Eye (tissue), 1 donor: ENCODE data around the gene SLC49A4.

ENCODE experiments used
- DNase-seq: peaks from one replicate; pipeline ENCODE4 v3.0.0-alpha.2; 2015

Gene SLC49A4

DNA sequence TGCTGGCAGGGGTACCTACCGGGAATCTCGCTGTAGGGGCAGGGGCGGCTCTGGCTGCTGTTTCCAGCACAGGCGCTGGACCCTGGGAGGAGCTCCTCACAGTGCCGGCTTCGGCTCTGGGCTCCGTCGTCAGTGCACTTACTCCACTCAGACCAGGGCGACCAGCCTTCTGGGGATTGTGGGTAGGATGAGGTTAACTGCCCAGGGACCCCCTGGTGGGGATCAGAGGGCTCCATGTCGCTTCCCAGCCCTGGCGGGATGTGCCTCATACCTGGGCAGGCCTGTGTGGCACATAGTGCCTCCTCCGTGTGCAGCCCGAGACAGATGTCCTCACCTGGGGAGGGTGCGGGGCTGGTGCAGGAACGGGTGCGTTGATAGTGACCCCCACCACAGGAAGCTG is 117.0 kb downstream of the SLC49A4 start:
- DNase-seq: no peak

DNA sequence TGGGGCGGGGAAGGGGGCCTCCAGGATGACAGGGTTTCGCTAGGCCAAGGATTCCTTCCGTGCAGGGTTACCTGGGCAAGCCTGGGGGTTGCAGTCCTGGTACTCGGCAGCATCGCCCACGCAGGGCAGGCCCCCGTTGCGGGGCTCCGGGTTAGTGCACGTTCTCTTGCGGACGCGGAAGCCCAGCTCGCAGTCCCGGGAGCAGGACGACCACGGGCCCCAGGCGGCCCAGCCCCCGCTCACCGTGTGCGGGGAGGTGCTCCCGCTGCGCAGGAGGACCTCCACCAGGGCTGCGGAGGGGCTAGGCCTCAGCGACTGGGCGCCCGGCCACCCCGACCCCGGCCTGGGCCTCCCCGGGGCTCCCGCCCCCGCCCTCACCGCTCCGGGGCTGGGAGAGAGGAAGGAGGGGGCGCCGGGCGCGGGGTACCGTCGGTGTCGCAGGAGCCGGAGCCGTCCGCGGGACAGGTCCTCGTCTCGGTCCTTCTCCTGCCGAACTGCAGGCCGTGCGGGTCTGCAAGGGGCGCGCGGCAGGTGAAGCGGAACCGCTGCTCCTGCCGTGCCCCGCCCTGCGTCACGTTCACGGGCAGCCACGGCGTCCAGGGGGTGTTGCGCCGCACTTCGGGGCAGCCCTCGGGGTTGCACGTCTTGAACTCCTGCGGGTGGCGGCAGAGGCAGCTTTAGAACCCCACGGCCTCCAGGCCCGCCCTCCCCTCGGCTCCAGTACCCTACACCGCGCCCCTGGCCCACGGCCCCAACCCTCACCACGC is 118.1 kb downstream of the SLC49A4 start:
- no peak for DNase-seq

DNA sequence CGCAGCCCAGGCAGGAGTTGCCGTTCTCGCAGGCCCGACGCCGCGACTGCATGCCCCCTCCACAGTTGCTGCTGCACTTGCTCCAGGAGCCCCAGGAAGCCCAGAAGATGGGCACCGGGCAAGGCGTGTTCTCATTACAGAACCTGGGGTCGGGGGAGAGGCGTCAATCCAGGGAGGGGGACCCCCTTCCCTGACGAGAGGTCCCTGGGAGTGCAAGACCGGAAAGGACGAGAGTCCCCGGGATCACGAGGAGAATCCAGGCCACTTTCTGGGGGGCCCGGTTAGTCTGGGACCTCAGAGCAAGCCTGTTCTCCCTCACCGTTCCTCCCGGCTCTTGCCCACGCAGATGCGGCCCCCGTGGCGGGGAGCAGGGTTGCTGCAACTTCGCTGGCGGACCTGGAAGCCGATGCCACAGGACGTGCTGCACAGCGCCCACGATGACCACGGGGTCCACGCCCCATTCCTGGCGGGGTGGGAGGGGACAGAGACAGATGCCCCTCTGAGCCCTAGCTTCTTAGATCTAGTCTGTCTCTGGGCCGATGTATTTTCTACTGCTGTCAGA is 118.8 kb downstream of the SLC49A4 start:
- DNase-seq: no peak

DNA sequence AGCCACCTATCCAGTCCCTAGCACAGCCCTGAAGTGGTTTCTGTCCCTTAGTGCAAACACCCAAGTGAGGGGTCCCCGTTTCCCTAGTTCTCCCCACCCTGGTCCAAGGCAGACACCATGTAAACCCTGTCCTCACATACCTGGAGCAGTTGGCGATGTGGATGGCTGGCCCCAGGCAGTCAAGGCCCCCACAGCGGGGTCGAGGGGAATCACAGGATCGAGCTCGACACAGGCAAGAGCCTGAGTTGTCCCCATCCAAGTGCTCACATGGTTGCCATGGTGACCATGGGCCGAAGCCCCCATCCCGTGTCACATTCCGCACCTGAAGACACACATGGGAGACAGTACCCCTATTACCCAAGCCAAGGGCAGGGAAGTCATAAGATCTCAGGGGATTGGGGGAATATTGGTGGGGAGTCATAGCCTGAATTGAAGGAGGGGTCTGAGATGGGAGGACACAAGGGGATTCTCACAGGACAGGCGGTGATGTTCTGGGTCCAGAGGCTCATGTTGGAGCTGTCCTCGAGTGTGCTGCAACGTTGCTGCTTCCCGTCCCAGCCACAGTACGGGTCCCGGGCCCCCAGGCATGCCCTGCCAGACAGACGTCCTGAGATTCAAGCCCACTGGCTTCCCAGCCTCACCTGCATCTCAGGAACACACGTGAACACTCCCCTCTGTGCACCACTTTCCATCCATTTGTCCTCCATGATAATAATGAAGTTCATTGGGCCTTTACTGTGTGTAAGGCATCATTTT is 120.6 kb downstream of the SLC49A4 start:
- DNase-seq: no peak

DNA sequence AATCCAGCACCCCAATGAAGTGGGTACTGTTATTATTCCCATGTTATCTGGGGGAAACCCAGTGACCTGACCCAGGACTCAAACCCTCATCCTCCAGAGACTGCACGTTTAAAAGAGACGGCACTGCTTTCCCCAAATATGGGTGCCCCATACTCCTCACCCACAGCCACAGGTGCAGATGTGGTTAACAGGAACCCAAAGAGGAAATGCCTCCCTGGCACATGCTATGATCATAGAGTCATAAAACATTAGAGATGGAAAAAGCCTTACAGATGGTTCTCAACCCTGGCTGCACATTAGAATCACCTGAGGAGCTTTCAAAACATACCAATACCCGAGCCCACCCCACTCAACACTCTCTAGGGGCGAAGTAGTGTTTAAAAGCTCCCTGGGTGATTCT is 121.2 kb downstream of the SLC49A4 start:
- DNase-seq: no peak

DNA sequence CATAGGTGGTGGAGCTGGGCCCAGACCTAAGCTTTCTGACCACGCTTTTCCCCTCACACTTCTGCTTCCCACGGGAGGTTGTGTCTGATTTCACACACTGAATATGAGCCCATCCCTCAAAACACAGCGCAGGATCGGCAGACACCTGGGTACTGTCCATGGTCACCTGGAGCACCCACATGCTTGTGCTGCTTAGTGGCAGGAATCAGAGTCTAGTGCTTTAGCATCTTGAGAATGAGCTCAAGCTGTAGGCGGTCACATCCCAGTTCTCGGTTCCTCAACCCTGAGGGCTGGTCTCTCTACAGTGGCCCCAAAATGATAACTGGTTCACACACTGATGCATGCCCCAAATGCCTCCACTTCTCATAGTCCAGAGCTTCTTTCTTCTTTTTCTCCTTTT is 121.7 kb downstream of the SLC49A4 start:
- no peak for DNase-seq

DNA sequence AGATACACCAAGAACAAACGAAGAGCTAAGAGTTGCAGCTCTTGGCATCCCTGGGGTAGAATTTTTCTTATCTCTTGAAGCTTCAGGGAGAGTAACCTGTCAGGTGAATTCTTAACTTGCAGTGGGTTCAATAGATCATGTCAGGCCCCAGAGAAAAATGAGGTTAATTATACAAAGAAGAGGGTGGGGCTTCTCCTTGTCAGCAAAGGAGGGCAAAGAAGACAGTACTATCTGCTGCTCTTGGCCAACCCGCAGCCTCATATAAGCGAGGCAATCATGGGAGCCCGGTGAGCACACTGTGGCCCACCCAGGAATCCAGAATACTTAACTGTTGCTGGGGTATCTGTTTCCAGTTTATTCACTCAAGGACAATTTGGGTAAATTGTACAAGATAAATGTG is 122.5 kb downstream of the SLC49A4 start:
- no peak for DNase-seq

DNA sequence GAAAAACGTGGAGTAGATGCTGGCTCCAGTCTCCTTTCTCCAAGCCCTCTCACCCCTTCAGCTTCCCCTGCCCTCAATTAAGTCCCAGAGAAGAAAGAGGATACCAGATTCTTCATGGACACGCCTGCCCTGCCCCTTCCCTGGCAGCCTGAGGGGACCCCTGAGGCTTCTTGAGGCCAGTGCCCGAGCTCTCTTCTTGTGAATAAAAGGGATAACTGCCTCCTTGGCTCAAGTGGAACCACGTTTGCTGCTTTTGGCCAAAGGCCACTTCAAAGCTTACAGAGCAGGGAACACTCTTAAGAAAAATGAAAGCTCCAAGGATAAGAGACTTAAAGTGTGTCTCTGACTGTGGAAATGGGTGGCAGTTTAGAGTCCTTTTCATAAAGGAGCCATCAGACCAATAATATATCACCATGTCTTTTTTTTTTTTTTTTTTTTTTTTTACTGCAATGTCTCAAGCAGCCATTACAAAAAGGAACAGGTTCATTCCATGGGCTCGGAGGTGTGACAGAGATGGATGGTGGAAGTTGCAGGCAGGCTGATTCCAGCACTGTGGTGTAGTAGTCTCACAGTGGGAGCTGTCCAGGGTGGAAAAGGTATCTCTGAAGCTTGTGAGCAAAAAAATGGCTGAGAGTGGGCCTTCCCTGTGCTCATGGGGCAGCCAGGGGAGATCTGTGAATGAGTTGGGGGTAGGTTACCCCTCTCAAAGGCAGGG is 123.9 kb downstream of the SLC49A4 start:
- no peak for DNase-seq

DNA sequence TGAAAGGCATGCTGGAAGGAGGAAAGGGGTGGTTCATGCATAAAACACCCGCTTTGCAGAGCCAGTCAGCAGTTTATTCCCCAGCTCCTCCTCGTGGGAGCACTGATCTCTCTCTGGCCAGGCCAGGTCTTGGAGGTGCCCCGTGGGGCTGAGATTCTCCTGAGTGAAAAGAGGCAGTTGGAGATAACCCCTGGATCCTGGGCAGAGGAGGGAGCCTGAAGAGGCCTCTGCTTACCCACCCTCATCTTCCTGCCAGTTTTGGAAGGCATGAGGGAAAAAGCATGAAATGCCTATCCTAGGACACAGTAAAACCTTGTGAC is 124.4 kb downstream of the SLC49A4 start:
- DNase-seq: no peak

DNA sequence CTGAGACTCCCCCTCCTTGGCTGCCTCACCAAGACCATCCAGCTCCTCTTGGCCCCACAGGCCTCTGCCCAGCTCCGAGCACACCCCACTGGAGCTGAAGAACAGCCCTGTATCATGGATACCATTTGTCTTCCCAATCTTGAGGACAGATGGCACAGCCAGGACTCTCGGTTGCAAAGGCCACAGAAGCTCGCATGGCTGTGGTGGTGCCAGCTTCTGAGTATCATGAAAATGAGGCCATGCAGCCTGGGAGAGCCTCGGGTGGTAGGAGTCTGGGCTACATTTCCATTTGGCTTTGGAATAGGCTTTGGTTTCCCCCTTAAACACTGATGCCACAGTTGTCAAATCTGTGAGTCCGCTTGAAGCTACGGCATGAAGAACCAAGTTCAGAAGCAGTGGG is 126.1 kb downstream of the SLC49A4 start:
- no peak for DNase-seq

DNA sequence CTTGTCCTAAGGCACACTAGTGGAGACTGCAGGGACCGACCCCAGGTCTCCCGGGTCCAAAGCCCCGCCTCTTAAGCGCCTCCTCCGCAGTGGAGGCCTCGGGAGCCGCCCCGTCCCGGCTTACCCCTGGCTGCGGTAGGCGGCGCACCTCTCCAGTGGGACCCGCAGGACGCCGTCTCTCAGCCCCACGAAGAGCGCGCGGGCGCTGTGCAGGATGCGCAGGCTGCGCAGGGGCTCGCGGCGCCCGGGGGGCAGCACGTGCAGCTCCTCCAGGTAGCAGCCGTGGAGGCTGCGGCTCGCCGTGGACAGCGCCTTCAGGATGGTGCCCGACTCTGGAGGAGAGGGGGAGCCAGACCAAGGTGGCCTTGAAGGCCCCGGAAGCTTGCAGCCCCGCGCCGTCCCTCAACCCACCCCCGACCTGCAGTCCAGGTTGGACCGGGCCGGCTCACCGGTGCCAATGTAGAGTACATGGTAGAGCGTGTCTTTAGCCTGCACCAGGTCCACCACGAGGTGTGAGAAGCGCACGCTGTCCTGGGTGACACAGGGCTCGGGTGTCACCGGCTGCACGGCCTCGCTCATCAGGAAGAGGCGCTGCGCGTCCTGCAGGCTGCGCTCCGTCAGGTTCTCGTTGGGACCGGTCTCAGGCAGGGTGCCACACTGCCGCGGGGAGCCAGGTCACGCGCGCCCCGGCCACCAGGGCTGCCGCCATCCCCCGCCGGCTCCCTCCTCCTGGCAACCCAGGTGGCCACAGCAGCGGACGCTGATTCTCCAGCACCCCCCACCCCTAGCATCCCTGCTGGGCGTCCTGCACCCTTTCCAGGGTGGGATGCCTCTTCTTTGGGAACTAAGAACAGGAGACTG is 127.2 kb downstream of the SLC49A4 start:
- DNase-seq: peak; percentile 39

DNA sequence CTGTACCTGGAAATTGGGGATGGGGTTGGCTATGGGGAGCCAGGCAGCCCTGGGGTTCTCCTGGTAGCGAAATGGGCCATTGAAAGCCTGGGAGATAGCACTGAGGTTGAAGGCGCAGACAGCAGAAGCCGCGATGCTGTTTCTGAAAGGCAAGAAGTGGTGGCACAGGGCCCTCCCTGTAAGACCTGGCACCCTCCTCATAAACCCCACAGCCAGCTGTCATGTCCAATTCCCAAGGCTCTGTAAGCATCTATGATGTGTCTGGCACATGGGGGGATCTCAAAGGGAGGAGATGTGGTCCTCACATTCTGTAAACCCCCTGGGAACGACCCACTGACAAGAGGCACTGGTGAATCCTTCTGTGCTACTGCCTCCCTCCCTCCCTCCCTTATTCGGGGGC is 128.7 kb downstream of the SLC49A4 start:
- no peak for DNase-seq

DNA sequence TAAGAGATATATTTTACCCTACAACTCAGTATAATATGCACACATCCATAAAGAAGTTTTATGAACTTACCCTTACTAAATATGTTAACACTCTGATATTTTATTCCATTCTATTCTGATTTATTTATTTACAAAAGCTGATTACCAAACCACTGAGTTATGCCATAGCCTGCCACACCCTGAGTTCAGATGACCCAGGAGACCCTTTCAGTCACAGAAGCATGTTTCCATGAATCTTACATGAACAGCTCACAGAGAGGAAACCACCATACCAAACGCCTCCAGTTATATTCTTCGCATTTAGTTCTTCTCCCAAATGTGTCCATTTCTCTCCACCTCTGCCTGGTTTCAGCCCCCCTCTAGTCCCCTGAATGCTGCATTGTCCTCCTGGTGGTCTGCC is 129.2 kb downstream of the SLC49A4 start:
- DNase-seq: no peak

DNA sequence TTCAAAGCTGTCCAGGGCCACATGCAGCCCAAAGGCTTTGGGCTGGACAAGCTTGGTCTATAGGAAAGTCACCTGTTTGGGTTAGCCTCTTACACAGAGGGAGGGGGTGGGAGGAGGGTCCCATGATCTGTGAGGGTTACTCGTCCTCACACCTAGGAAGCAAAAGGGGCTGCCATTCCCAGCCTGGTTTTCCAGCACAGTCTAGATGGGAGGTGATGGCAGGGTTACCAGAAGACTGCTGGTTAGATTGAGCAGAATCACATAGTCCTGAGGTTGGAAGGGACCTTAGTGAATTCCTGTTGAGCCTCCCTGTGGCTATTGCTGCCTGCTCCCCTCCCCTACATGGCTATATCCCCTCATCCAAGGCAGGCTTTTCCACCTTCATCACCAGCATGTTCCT is 130.9 kb downstream of the SLC49A4 start:
- no peak for DNase-seq

DNA sequence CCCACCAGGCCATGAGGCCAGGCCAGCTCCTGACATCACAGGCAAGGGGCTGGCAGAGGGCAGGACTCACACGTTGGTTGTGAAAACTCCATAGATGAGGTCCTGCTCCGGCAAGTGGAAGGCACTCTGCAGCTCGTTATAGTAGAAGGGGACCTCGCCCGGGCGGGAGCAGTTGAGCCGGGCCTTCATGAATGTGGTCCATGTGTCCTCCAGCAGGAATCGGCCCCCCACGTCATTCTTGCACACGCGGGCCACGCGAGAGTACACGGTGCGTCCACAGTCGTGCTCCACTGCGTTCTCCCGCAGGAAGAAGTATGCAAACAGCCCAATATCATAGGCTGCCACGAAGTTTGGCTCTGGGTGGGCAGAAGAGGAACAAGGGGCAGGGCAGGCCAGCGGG is 131.5 kb downstream of the SLC49A4 start:
- no peak for DNase-seq

DNA sequence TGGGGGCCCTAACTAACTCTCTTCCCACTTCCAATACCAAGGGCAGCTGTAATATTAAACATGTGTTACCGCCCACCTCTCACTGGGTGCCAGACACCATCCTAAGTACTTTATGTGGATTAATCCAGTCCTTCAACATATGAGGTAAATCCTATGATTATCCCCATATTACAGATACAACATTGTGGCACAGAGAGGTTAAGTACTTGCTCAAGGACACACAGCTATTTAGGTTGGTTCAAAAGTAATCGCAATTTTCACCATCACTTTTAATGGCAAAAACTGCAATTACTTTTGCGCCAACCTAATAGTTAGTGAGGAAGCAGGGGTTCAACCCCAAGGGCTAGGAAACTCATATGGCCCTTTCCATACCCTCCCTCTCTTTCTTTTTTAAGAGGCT is 131.9 kb downstream of the SLC49A4 start:
- no peak for DNase-seq

DNA sequence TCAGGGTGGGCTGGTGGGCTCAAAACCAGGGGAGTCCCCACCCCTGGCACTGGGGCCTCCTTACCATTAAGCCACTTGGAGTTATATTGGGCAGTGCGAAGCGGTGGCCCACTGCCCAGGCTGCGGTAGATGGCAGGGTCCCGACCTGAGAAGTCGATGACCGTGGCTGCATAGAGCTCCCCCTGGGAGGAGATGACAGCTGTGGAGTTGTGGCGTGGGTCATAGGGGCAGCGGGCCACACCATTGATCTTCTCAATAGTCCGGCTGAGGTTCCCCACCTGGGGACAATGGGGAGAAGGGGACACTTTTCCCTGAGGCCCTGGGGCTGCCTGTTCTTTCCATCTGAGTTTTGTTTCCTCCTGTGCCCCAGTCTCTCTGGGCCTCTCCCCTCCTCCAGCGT is 132.9 kb downstream of the SLC49A4 start:
- no peak for DNase-seq

DNA sequence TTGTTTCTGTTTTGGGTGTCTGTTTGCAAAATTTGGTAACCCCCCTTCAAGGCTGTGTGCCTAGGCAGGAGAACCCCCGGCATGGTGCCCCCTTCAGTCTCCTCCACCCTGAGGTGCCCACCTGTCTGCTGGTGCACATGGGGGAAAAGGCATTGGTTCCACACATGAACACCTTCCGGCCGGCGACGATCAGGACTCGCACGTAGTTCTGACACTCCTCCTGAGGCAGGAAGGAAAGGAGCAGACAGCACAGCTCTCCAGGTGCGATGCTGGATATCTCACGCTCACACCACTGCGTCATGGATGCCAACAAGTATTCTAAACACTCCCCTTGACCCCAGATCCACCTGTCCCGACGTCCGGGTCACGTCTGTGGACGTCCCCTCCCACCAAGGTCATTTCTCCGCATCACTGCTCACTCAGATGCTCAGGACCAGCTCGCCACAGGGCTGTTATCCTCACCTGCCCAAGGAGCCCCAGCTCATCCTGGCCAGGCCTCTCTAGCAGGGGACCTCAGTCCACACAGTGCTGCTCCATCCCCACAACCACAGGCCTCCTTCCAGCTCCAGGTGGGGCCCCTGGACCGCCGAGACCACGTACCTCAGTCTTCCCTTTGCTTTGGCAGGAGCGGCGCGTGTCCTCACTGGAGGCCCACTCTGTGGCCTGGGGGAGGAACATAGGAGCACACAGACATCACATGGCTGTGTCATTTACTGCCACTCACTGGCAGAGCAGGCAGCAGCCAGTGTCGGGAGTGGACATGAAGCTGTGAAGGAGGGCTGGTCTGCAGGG is 133.7 kb downstream of the SLC49A4 start:
- no peak for DNase-seq

DNA sequence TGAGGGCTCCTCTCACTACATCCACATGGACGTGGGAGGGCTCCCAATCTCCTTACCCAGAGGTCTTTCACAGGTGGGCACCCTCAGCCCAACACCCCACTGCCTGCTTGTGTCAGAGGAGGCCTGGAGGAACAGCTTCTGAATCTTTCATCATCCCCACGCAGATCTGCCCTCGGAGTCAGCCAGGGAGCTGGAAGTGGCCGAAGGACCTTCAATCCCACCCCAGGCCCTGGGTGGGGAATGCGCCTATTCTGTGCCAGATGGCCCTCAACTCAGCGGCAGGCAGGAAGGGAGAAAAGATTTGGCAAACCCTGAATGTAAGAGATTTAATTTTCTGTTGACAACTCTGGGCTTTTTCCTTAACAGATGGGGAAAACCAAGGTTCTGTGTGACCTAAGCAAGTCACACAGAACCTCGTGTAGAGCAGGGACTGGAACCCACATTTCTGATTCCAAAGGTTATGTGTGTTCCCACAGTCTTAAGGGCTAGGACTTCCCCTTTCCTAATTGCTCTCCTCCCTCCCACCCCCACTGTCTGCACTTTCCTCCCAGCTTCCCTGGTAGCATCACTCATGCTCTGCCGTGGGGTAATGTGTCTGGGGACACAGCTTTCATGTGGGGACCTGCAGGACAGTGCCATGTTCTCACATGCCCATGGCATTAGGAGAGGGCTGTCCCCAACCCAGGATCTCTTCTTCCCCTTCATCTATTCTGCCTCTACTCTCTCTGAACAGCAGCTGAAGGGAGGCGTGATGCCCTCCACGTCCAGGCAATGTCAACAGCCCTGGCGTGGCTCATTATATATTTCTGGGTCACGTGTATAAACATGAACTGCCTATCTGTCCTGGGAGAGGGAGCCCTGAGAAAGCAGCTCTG is 134.6 kb downstream of the SLC49A4 start:
- DNase-seq: no peak

DNA sequence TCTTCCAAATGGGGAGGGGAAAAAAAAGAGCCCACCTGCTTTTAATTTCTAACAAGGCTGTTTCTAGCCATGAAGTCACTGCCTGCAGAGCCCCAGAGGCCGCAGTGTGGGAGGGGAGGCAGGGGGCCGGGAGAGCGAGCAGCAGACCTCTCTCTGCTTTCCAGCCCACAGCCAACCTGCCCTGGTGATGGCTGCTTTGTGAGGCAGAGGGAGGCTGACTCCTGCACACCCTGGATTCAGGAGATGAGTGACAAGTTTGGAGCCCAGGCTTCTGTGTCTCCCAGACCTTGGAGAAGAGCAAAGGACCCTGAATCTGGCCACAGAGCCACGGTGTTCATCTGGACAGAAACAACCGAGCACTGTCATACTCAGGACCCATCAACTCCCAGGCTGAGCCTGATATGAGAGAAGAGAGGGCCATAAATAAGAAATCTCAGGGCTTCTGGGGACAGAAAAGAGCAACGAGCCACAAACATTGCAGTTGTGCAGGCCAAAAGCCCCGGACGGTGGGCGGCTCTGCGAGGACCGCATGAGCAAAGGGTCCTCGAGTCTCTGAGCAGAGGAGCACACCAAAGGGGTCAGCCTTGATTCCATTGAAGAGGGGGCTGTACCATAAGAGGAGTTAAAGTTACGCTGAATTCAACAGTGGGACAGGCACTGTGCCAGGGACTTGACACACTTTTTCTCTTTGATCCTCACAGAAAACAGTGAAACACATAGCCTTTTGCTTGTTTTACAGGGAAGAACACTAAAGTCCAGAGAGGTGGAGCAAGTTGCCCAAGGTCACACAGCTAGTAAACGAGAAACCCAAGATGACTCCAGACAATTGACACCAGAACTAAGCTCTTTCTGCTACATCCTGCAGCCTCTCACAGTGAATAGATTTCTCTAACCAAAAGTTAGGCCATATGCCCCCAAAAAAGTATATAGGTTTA is 135.5 kb downstream of the SLC49A4 start:
- peak; percentile 72 for DNase-seq
